Hair follicle dermal papilla cell (primary cell): ENCODE data around the gene C19orf73. TPM values are rescaled to one million over a fixed set of nuclear protein-coding genes. Genes with fewer than 3 reads are reported as not detected.

Experiments used
- small RNA-seq: library from RNA; depleted of rRNA; stranded (forward); fragments of <200 nt; gene quantifications from one replicate; pipeline ENCODE3, GENCODE V24; 2012
- total RNA-seq: library from RNA; depleted of rRNA; stranded (reverse); fragments of >200 nt; gene quantifications from 2 replicates; pipeline ENCODE4 v1.2.3, GENCODE V29; 2012

The C19orf73 gene
- total RNA-seq: 0.36 TPM in 1 of 2 replicates, not detected in the other

GRCh38 chr19:49118565-49119410, at the start of gene C19orf73:
Gene C19orf73 (minus strand): TSS chr19:49119143. CDS start chr19:49119022, 121 bp downstream.

GRCh38 chr19:49157445-49158224, 38.7 kb upstream of the C19orf73 start, which contains the start of gene TRPM4:
Gene TRPM4 (plus strand): TSS chr19:49157792. CDS start chr19:49157867, 75 bp downstream.

GRCh38 chr19:49155005-49155819, 36.3 kb upstream of the C19orf73 start, which contains the start of gene HRC:
Gene HRC (minus strand): TSS chr19:49155396. CDS start chr19:49155237, 159 bp downstream.

GRCh38 chr19:49119411-49120324, 725 bp upstream of the C19orf73 start, which contains the start of gene PPFIA3:
Gene PPFIA3 (plus strand): TSS chr19:49119544. CDS start chr19:49127874, 8,330 bp downstream.

GRCh38 chr19:49113762-49114629, 4.9 kb downstream of the C19orf73 start, which contains the start of gene LIN7B:
Gene LIN7B (plus strand): TSS chr19:49114370. CDS start chr19:49114405, 35 bp downstream.

GRCh38 chr19:49085020-49085867, 33.7 kb downstream of the C19orf73 start, which contains the start of gene SNRNP70:
Gene SNRNP70 (plus strand): TSS chr19:49085451. CDS start chr19:49086415, 964 bp downstream.

Small RNA genes within 50 kb of the gene (small RNA-seq; reads per million reads assigned to genes)
- not detected for gene RN7SL708P

Other genes with a start within 250 kb of the C19orf73 start
- 86.6 and 94.5 TPM in 2 replicates for gene PPP1R15A, start 246.7 kb downstream of the C19orf73 start, total RNA-seq
- gene TULP2, start 220.4 kb downstream of the C19orf73 start, total RNA-seq: 0.12 and 0.16 TPM in 2 replicates
- 269 and 313 TPM in 2 replicates for gene NUCB1, start 218.8 kb downstream of the C19orf73 start, total RNA-seq
- gene DHDH, start 185.4 kb downstream of the C19orf73 start, total RNA-seq: not detected in 2 replicates
- 66.0 and 84.5 TPM in 2 replicates for gene BAX, start 164.3 kb downstream of the C19orf73 start, total RNA-seq
- 3,530 and 3,694 TPM in 2 replicates for gene FTL, start 153.8 kb downstream of the C19orf73 start, total RNA-seq
- gene GYS1, start 125.8 kb downstream of the C19orf73 start, total RNA-seq: 61.7 and 65.2 TPM in 2 replicates
- gene RUVBL2, start 125.3 kb downstream of the C19orf73 start, total RNA-seq: 110 and 121 TPM in 2 replicates
- gene LHB, start 102.1 kb downstream of the C19orf73 start, total RNA-seq: 0.49 and 0.61 TPM in 2 replicates
- not detected in 2 replicates for gene CGB3, start 94.8 kb downstream of the C19orf73 start, total RNA-seq
- gene CGB2, start 87.3 kb downstream of the C19orf73 start, total RNA-seq: not detected in 2 replicates
- gene CGB1, start 82.2 kb downstream of the C19orf73 start, total RNA-seq: not detected in 2 replicates
- gene CGB5, start 75.3 kb downstream of the C19orf73 start, total RNA-seq: 0.16 TPM in 1 of 2 replicates, not detected in the other
- not detected in 2 replicates for gene CGB8, start 70.0 kb downstream of the C19orf73 start, total RNA-seq
- gene CGB7, start 61.4 kb downstream of the C19orf73 start, total RNA-seq: 0.16 TPM in 1 of 2 replicates, not detected in the other
- gene NTF4, start 54.3 kb downstream of the C19orf73 start, total RNA-seq: not detected in 2 replicates
- not detected in 2 replicates for gene KCNA7, start 46.4 kb downstream of the C19orf73 start, total RNA-seq
- gene SNRNP70, start 33.7 kb downstream of the C19orf73 start, total RNA-seq: 128 and 129 TPM in 2 replicates
- 5.2 and 6.0 TPM in 2 replicates for gene LIN7B, start 4.8 kb downstream of the C19orf73 start, total RNA-seq
- 1.8 and 2.4 TPM in 2 replicates for gene PPFIA3, start 401 bp upstream of the C19orf73 start, total RNA-seq
- not detected in 2 replicates for gene HRC, start 36.3 kb upstream of the C19orf73 start, total RNA-seq
- gene TRPM4, start 38.6 kb upstream of the C19orf73 start, total RNA-seq: 32.6 and 32.7 TPM in 2 replicates
- gene SLC6A16, start 206.0 kb upstream of the C19orf73 start, total RNA-seq: 0.12 and 0.16 TPM in 2 replicates
- not detected in 2 replicates for gene CD37, start 216.3 kb upstream of the C19orf73 start, total RNA-seq
- 36.8 and 42.8 TPM in 2 replicates for gene TEAD2, start 243.3 kb upstream of the C19orf73 start, total RNA-seq
- 0.49 TPM in 1 of 2 replicates, not detected in the other for gene DKKL1, start 244.7 kb upstream of the C19orf73 start, total RNA-seq